ENCODE results near the gene CCDC88B.

CCDC88B gene

GRCh38 chr11:64384028-64384737 lies 44.2 kb downstream of the CCDC88B start:
- no peaks in the 10 kb centered on the region for H3K27me3 ChIP-seq (ENCODE audit: insufficient read depth, low read length, poor library complexity)
- H3K4me2 ChIP-seq (ENCODE audit: insufficient read depth, low read length): no peak overlapping the region
- no peak for TF ChIP-seq CTCF (IDR thresholded peaks at IDR 0.05; ENCODE audit: borderline replicate concordance, extremely low read depth, low read length, poor library complexity, severe bottlenecking)

GRCh38 chr11:64384981-64385944 lies 45.3 kb downstream of the CCDC88B start:
- no peak for TF ChIP-seq EZH2 (IDR thresholded peaks at IDR 0.05; ENCODE audit: borderline replicate concordance, low read depth, low read length, severe bottlenecking)
- no peak for TF ChIP-seq CTCF (IDR thresholded peaks at IDR 0.05; ENCODE audit: borderline replicate concordance, extremely low read depth, low read length, poor library complexity, severe bottlenecking)
- Histone ChIP-seq H3K4me2 (ENCODE audit: insufficient read depth, low read length) (no peak overlapping the region), H3K9me3 (ENCODE audit: insufficient read depth, low read length, severe bottlenecking) (no peaks in the 10 kb centered on the region), H3K27me3 (ENCODE audit: insufficient read depth, low read length, poor library complexity) (no peaks in the 10 kb centered on the region), H3K4me1 (ENCODE audit: insufficient read depth, low read length) (no peaks in the 10 kb centered on the region), H3K36me3 (ENCODE audit: insufficient read depth, low read length) (no peaks in the 10 kb centered on the region), H3K9ac (ENCODE audit: low read depth, low read length) (no peak overlapping the region), H3K4me3 (ENCODE audit: low read depth in 1 of 2, low read length in 2 of 2) (no peak overlapping the region), H2AFZ (ENCODE audit: low read depth, low read length) (no peak overlapping the region), H4K20me1 (ENCODE audit: insufficient read depth, low read length) (no peaks in the 10 kb centered on the region), H3K27ac (ENCODE audit: low read length) (no peak overlapping the region), H3K79me2 (ENCODE audit: insufficient read depth, low read length) (no peaks in the 10 kb centered on the region)
- ATAC-seq (ENCODE audit: insufficient read depth, low read depth): no peak
- no peak for DNase-seq

More at GRCh38 chr11:64384028-64384737, 44.2 kb downstream of the CCDC88B start:
- no peaks in the 10 kb centered on the region for H3K4me1 ChIP-seq (ENCODE audit: insufficient read depth, low read length)
- H3K79me2 ChIP-seq (ENCODE audit: insufficient read depth, low read length): no peaks in the 10 kb centered on the region
- no peak overlapping the region for H3K9ac ChIP-seq (ENCODE audit: low read depth, low read length)
- no peaks in the 10 kb centered on the region for H4K20me1 ChIP-seq (ENCODE audit: insufficient read depth, low read length)
- ATAC-seq (ENCODE audit: insufficient read depth, low read depth) (no peak), DNase-seq (no peak)
- H3K36me3 ChIP-seq (ENCODE audit: insufficient read depth, low read length): no peaks in the 10 kb centered on the region
- no peak overlapping the region for H3K4me3 ChIP-seq (ENCODE audit: low read depth in 1 of 2, low read length in 2 of 2)
- no peak overlapping the region for H3K27ac ChIP-seq (ENCODE audit: low read length)
- no peaks in the 10 kb centered on the region for H3K9me3 ChIP-seq (ENCODE audit: insufficient read depth, low read length, severe bottlenecking)
- H2AFZ ChIP-seq (ENCODE audit: low read depth, low read length): no peak overlapping the region

GRCh38 chr11:64385945-64386704 lies 46.1 kb downstream of the CCDC88B start:
- Histone ChIP-seq H3K9me3 (ENCODE audit: insufficient read depth, low read length, severe bottlenecking) (no peaks in the 10 kb centered on the region), H4K20me1 (ENCODE audit: insufficient read depth, low read length) (no peaks in the 10 kb centered on the region), H3K4me1 (ENCODE audit: insufficient read depth, low read length) (no peaks in the 10 kb centered on the region), H3K36me3 (ENCODE audit: insufficient read depth, low read length) (no peaks in the 10 kb centered on the region), H3K9ac (ENCODE audit: low read depth, low read length) (no peak overlapping the region), H3K27me3 (ENCODE audit: insufficient read depth, low read length, poor library complexity) (no peaks in the 10 kb centered on the region), H3K4me2 (ENCODE audit: insufficient read depth, low read length) (no peak overlapping the region), H3K27ac (ENCODE audit: low read length) (no peak overlapping the region), H3K4me3 (ENCODE audit: low read depth in 1 of 2, low read length in 2 of 2) (no peak overlapping the region), H3K79me2 (ENCODE audit: insufficient read depth, low read length) (no peaks in the 10 kb centered on the region), H2AFZ (ENCODE audit: low read depth, low read length) (no peak overlapping the region)
- ATAC-seq (ENCODE audit: insufficient read depth, low read depth) (peak; percentile 70), DNase-seq (peak; percentile 33)
- no peak for TF ChIP-seq CTCF (IDR thresholded peaks at IDR 0.05; ENCODE audit: borderline replicate concordance, extremely low read depth, low read length, poor library complexity, severe bottlenecking)
- TF ChIP-seq EZH2 (IDR thresholded peaks at IDR 0.05; ENCODE audit: borderline replicate concordance, low read depth, low read length, severe bottlenecking): no peak

All from DND-41 (cell line).